ENCODE measurements around the gene ZNF302. TPM values are rescaled to one million over a fixed set of nuclear protein-coding genes. Genes with fewer than 3 reads are reported as not detected.

ZNF302 gene
- total RNA-seq, 6 donors from 2014 or later: 14.0 to 30.7 (median 26.2) TPM

GRCh38 chr19:34644991-34645461 lies 32.5 kb upstream of the ZNF302 start:
- no peak for TF ChIP-seq EP300 (IDR thresholded peaks at IDR 0.05)
- no peak for TF ChIP-seq POLR2AphosphoS5 (IDR thresholded peaks at IDR 0.05)
- TF ChIP-seq POLR2A (IDR thresholded peaks at IDR 0.05): no peak
- no peak for TF ChIP-seq CTCF (IDR thresholded peaks at IDR 0.05)
- peak in 1 of 2 donors; percentile 25 for DNase-seq
- Histone ChIP-seq H3K4me3 (no peak overlapping the region), H3K9me3 (no peaks in the 10 kb centered on the region), H3K36me3 (no peaks in the 10 kb centered on the region), H3K27me3 (no peaks in the 10 kb centered on the region), H3K4me1 (no peaks in the 10 kb centered on the region), H3K27ac (no peak overlapping the region)
- 81 to 85% methylated on average over 5 to 9 of the region's 10 CpGs for WGBS, 2 donors
- no peak for ATAC-seq (ENCODE audit: low FRiP score in 2 of 2)

GRCh38 chr19:34645551-34645950 lies 31.9 kb upstream of the ZNF302 start:
- Histone ChIP-seq H3K4me1 (no peaks in the 10 kb centered on the region), H3K9me3 (no peaks in the 10 kb centered on the region), H3K27me3 (no peaks in the 10 kb centered on the region), H3K36me3 (no peaks in the 10 kb centered on the region), H3K27ac (no peak overlapping the region), H3K4me3 (no peak overlapping the region)
- ATAC-seq (ENCODE audit: low FRiP score in 2 of 2) (no peak), DNase-seq (no peak)
- WGBS, 2 donors: 66% methylated on average over 5 of the region's 5 CpGs; no CpG with 5 or more reads in 1 of the 2 donors
- no peak for TF ChIP-seq POLR2AphosphoS5 (IDR thresholded peaks at IDR 0.05)

- WGBS, 2 donors: 93 to 94% methylated on average over 5 to 9 of the region's 9 CpGs
- DNase-seq (no peak), ATAC-seq (ENCODE audit: low FRiP score in 2 of 2) (no peak)
- H3K4me1 ChIP-seq: peaks cover 0 to 9% (median 2%) of the 10 kb centered on the region in 4 donors
- no peak overlapping the region for H3K27ac ChIP-seq
- no peak overlapping the region for H3K4me3 ChIP-seq
- H3K36me3 ChIP-seq: no peaks in the 10 kb centered on the region
- TF ChIP-seq CTCF (IDR thresholded peaks at IDR 0.05) (no peak), POLR2AphosphoS5 (IDR thresholded peaks at IDR 0.05) (no peak), POLR2A (IDR thresholded peaks at IDR 0.05) (no peak), EP300 (IDR thresholded peaks at IDR 0.05) (no peak)
- no peaks in the 10 kb centered on the region for H3K9me3 ChIP-seq
- no peaks in the 10 kb centered on the region for H3K27me3 ChIP-seq
Measured at GRCh38 chr19:34649886-34650543, 27.5 kb upstream of the ZNF302 start.

GRCh38 chr19:34651747-34652146 lies 25.7 kb upstream of the ZNF302 start:
- Histone ChIP-seq H3K9me3 (no peaks in the 10 kb centered on the region), H3K36me3 (no peaks in the 10 kb centered on the region), H3K27me3 (no peaks in the 10 kb centered on the region), H3K27ac (no peak overlapping the region), H3K4me1 (peaks cover 0 to 10% (median 2%) of the 10 kb centered on the region in 4 donors), H3K4me3 (no peak overlapping the region)
- TF ChIP-seq POLR2A (IDR thresholded peaks at IDR 0.05) (no peak), CTCF (IDR thresholded peaks at IDR 0.05) (no peak), EP300 (IDR thresholded peaks at IDR 0.05) (no peak), POLR2AphosphoS5 (IDR thresholded peaks at IDR 0.05) (no peak)
- ATAC-seq (ENCODE audit: low FRiP score in 2 of 2): no peak
- no peak for DNase-seq
- WGBS, 2 donors: 69 to 70% methylated on average over 2 of the region's 2 CpGs

- H3K27ac ChIP-seq: no peak overlapping the region
- no peaks in the 10 kb centered on the region for H3K9me3 ChIP-seq
- WGBS, 2 donors: 33 to 48% methylated on average over 2 of the region's 2 CpGs
- no peaks in the 10 kb centered on the region for H3K27me3 ChIP-seq
- H3K4me3 ChIP-seq: no peak overlapping the region
- H3K4me1 ChIP-seq: peaks cover 0 to 10% (median 2%) of the 10 kb centered on the region in 4 donors
- no peaks in the 10 kb centered on the region for H3K36me3 ChIP-seq
- ATAC-seq (ENCODE audit: low FRiP score in 2 of 2) (no peak), DNase-seq (no peak)
- no peak for TF ChIP-seq CTCF (IDR thresholded peaks at IDR 0.05)
- TF ChIP-seq POLR2AphosphoS5 (IDR thresholded peaks at IDR 0.05): no peak
- no peak for TF ChIP-seq POLR2A (IDR thresholded peaks at IDR 0.05)
- TF ChIP-seq EP300 (IDR thresholded peaks at IDR 0.05): no peak
Measured at GRCh38 chr19:34654796-34655195, 22.7 kb upstream of the ZNF302 start.
